Activated T-cell treated with anti-CD3 and anti-CD28 coated beads, Interleukin-2, amount 50 U/mL, for 1 hour (primary cell): ENCODE measurements around the gene EREG.
"Not testable (repeated sequence)": the region's sequence is repeated elsewhere in the genome, so short reads cannot be mapped to it uniquely, and the experiment has no call there.

Source experiments
- DNase-seq: peaks from one replicate; pipeline ENCODE4 v3.0.0-alpha.2; 2020

The EREG gene

GRCh38 chr4:74364652-74365491 is at the start of gene EREG:
Gene EREG (plus strand): TSS chr4:74365145. CDS start chr4:74365309, 164 bp downstream.
- DNase-seq = no peak

GRCh38 chr4:74315376-74315775 is 49.6 kb upstream of the EREG start:
- DNase-seq = no peak

GRCh38 chr4:74316397-74316796 is 48.5 kb upstream of the EREG start:
- no peak for DNase-seq

- DNase-seq = no peak
Measured at GRCh38 chr4:74317616-74318246, 47.2 kb upstream of the EREG start.

- no peak for DNase-seq
Measured at GRCh38 chr4:74318276-74318675, 46.7 kb upstream of the EREG start.

- no peak for DNase-seq
Measured at GRCh38 chr4:74319470-74319869, 45.5 kb upstream of the EREG start.

- peak; percentile 18 for DNase-seq
Measured at GRCh38 chr4:74320559-74321118, 44.3 kb upstream of the EREG start.

GRCh38 chr4:74322301-74322700 is 42.6 kb upstream of the EREG start:
- DNase-seq = no peak

GRCh38 chr4:74323663-74324062 is 41.3 kb upstream of the EREG start:
- no peak for DNase-seq

- no peak for DNase-seq
Measured at GRCh38 chr4:74324262-74324661, 40.7 kb upstream of the EREG start.

GRCh38 chr4:74325886-74326285 is 39.1 kb upstream of the EREG start:
- no peak for DNase-seq

- no peak for DNase-seq
Measured at GRCh38 chr4:74327762-74328161, 37.2 kb upstream of the EREG start.

- no peak for DNase-seq
Measured at GRCh38 chr4:74328501-74328900, 36.4 kb upstream of the EREG start.

GRCh38 chr4:74329307-74329706 is 35.6 kb upstream of the EREG start:
- no peak for DNase-seq

- DNase-seq = no peak
Measured at GRCh38 chr4:74330295-74330750, 34.6 kb upstream of the EREG start.

GRCh38 chr4:74331252-74331651 is 33.7 kb upstream of the EREG start:
- DNase-seq = no peak

GRCh38 chr4:74331944-74332343 is 33.0 kb upstream of the EREG start:
- DNase-seq = no peak

GRCh38 chr4:74334636-74335035 is 30.3 kb upstream of the EREG start:
- no peak for DNase-seq

- no peak for DNase-seq
Measured at GRCh38 chr4:74335341-74336021, 29.5 kb upstream of the EREG start.

GRCh38 chr4:74338792-74339333 is 26.1 kb upstream of the EREG start:
- no peak for DNase-seq

- DNase-seq = no peak
Measured at GRCh38 chr4:74339501-74339900, 25.4 kb upstream of the EREG start.

GRCh38 chr4:74340421-74340820 is 24.5 kb upstream of the EREG start:
- DNase-seq = not testable (repeated sequence)

- no peak for DNase-seq
Measured at GRCh38 chr4:74344031-74344430, 20.9 kb upstream of the EREG start.
